GM21576 (cell line): Measurements from ENCODE around the gene CAPZB.

ENCODE experiments used
- ATAC-seq: cut with Tn5 transposase; IDR thresholded peaks from one replicate; pipeline ENCODE4 v1.9.1; 2021; ENCODE audit warnings: mild to moderate bottlenecking, moderate library complexity; ENCODE audit not compliant: unreplicated experiment

CAPZB gene

DNA sequence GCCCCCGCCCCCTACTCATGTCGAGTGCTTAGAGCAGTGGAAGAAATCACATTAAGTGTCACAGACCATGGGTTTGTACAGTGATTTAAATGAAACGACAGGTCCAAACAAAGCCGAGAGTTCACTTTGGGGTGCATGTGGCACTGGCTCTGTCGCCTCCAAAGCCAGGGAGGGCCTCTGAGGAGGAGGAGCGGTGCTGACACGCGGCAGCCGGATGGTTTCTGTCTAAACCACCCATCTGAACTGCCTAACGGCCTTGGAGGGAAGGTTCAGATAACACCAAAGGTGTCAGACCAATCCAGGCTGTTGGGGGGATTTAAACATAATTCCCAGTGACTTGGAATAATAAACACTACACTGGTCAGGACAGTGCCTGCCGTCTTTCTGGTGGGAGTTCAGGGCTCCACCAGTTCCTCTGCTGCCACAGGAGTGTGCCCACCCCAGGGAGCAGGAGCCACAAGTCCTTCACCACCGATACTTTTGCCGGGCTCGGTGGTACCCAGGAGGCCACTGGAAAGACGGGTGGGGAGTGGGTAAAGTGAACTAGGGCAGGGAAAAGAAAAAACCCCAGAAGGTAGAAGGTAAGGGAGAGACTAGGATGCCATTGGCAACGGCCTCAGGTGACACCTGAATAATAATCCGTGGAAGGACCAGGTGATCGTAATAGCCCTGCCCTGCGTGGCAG lies 95.0 kb downstream of the CAPZB start:
- ATAC-seq, result no peak

DNA sequence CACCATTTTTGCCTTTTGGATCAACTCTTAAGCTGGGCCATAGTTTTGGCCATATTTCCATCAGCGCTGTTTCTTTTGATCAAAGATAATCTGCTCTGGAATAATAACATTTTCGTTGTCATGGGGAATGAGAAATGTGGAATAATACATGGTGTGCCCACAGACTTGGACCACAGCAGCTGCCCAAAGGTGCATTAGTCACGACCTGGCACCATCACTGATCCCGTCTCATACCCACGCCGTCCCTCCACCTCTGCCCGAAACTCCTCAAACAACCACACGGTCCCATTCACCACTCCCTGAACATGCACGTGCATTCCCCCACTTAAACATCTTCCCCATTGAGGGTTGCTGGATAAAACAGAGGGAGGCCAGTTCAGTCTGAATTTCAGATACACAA lies 96.4 kb downstream of the CAPZB start:
- ATAC-seq, result no peak

DNA sequence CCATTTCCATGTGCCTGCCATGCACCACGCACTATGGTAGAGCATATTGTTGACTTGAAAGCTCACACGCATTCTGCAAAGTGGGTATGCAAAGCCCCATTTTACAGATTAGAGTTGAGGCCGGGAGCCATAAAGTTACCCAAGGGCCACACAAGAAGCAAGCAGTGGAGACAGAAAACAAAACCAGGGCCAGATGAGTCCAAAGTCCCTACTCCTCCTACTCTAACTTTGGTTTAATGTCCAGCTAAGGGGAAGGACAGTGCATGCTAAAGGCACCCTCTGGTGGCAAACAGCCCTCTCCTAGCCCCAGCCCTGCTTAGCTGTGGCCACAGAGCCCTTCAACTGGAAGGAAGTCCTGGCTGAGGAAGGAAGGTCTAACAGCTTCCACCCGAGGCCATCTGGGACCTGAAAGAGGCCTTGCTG lies 98.3 kb downstream of the CAPZB start:
- no peak for ATAC-seq

DNA sequence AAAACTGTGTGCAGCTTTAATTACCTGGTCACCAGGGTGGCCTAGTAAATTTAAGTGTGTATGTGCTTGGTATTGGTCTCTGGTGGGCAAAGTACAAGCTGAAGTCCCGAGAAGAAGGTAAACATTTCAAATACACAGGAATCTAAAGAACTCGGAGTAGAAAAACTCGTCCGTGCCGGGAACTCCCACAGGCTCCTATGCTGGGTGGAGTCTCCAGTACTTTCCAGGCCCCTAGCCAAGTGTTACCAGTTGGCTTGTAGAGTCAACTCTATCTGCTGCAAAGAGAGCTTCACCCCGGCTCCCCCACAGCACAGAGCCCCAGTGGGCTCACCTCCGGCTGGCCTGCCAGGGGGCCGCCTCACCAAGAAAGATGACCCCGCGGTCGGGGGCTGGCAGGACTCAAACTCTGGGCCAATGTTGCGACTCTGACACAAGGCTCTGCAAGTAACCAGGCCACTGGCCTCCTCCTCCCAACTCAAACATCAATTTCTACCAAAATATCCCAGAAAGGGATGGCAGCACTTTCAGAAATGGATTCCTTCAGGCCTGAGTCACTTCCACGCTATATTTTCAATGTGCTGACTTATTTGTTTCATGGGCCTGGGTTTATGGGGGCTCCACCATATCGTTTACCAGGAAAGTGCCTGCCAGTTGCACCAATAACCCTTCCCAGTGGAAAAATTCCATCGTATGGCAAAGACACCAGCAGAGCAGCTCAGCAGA lies 99.3 kb downstream of the CAPZB start:
- ATAC-seq, result no peak

DNA sequence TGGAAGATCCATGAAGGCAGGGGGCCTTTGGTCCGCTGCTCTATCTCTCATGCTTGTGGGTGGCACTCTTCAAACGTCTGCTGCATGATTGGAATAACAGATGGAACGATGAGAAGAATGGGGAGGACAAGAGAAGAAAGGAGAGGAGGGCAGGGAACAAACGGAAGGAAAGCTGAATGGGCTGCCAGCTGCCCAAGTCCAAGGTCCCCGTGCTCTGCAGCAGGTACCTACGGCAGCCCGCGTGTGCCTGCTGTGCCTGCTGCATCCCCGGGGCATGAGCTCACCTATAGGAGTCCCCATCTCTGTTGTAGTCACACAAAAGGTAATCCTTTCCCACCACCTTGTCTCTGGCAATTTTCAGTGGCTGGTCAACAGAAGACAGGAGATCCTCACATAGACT lies 100.1 kb downstream of the CAPZB start:
- ATAC-seq, result no peak

DNA sequence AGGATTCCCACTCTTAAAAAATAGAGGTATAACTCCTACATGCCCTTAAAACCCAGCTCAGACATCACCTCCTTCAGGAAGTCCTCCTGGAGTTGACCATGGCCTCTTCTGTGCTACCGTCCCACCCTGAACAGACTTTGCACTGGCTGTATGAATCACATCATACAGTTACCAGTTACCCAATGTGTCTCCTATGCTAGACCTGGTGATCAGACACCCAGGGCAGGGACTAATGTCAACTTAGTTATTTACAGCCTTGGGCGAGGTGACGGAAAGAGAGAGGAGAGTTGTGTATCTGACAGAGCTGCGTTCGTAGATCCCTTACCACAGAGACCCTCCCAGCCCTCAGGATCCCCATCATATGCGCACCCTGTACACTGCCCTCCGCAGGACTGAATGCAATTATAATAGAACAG lies 100.6 kb downstream of the CAPZB start:
- ATAC-seq, result no peak

DNA sequence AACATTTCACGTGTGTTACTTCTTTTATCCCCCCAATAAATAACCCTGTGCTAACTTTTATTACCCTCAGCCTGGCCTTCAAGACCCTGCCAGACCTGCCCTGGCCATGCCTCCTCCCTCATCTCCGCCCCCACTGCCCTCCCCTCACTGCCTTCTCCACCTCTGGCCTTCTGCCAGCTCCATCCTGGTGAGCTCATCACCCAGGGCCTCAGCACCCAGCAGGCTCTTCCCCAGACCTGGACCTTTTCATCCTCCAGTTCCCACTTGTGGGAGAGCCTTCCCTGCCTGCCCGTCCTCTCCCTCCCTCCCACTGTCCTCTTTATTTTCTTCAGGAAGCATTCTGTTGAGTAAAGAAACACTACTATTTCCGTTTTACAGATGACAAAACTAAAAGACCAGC lies 101.2 kb downstream of the CAPZB start:
- no peak for ATAC-seq

DNA sequence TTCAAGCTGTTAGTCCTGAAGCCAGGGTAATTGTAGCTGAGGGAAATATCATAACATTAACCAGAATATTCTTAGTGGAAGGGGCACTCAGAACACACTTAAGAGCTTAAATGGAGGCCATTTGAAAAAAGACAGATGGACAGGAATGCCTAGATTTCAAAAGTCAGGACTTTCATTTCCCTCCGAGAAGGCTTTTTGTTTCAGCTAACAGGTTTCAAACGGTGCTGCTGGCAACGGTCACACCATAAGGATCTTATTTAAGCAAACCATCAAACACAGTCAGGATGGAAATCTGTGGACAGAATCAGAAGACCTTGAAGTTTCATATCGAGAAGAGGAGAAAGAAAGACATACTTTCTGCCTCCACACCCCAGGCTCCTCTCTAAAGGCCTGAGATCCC lies 103.1 kb downstream of the CAPZB start:
- no peak for ATAC-seq

DNA sequence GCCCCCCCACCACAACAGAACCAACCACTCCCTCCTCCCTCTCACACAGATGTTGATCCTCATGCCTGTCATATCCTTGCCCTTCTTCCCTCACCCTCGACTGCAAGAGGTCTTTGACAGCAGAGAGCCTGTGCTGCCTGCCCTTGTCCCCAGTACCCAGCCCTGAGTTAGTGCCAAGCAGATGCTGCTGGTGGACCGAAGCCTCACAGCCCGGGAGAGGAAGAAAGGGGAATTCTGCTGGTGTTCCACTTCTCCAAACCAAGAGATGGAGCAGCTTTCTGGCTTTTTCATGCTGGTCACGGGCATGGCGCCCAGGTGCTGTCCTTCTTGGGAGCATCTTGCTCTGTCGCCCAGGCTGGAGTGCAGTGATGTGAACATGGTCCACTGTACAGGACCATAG lies 104.1 kb downstream of the CAPZB start:
- no peak for ATAC-seq

DNA sequence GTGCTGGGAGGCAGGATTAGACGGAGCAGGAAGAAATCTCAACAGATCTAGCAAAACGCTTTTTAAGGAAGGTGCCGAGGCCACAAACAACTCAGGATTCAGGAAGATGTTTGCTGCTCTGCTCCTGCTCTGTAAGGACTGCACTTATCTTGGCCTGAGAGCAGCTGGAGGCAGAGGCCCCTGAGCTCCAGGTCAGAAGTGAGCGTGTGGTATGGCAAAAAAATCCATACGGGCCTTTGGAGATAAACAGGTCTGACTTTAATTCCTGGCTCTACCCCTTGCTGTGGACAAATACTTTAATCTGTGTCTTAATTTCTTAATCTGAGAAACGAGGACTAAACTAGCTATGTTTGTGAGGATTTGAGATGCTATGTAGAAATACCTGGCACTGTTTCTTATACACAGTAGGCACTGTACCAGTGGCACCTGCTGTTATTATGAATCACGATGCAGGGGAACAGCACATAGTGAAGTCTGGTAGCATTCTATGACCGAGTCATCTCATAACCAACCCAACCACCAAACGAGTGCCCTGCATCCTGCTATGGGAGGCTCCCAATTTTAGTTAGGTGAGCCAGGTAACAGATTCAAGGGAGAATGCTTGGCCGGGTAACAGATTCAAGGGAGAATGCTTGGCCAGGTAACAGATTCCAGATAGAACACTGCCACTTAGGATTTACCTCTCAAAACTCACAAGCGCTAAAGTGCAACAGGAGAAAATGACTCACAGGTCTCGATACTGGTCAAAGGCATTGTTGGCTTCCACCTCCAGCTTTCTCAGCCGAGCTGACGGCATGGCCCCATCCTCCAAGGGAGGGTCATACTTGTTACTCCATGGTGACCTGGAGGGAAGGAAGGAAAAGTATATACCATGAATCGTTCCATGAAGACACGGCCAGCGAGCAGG lies 107.3 kb downstream of the CAPZB start:
- ATAC-seq, result no peak

DNA sequence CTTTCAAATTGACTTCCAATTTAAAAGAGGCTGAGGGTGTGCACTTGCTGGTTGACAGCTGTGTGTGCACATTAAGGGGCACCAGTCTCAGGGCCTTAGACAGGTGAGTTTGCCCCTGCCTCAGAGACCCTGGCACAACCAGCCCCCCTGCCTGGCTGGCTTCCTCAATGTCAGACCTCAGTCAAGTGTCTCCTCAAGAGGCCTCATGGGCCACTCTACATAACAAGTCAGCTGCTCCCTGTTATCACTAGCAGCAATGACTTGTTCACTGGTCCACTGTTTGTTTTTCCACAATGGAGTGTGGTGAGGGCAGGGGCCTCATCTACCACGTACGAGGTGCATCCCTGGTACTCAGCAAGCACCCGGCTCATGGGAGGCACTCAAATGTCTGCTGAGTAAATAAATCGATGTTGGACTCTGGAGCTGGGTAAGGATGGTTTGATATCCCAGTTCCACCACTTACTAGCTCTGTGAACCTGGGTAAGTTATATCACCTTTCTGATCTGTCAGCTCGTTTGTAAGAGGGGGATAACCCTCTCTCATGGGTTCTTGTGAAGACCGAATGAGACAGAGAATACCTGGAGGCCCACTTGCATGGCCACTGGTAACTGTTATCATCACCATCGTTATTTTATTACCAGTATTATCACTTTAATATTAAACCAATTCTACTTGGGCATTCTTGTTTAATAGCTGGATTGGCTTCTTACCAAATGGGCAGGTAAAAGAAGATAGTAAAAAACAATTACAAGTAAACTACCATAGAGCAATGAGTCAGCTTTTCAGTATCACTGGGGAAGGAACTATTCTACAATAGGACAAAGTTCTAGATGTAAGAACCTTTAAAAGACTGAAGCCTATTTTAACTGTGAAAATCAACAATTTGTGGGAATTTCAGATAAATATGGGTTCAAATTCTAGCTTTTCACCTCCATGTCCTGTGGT lies 108.6 kb downstream of the CAPZB start:
- no peak for ATAC-seq

DNA sequence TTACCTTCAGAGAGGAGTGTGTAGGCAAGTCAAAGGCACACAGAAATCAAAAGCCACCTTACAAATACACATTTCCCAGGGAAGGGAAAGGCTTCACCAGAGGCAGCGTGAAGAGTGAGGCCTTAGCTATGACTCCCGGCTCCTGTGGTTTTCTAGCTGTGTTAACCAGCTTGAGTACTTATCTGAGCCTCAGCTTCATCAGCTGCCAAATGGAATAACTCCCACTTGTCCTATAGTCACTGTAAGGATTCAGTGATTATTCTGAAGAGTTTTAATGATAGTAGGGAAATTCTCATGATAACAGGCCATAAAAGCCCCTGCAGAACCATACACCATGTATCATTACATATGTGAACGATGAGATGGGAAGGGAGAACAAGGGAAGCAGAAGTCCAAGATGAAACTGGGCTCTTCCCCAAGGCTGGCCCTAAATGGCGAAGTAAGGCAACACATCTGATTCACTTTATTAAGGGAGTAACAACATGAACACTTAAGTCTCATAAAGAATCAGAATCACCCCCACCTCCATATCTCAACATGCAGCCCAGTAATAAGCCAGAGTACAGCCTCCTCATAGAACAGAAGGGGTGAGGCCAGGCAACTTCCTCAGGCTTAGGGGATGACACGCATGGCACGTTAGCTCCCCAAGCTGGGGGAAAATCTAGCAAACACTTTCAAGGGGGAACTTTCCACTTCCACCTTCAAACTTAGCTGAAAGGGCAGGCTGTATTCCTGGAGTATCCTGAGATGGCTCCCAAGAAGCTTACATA lies 109.5 kb downstream of the CAPZB start:
- no peak for ATAC-seq

DNA sequence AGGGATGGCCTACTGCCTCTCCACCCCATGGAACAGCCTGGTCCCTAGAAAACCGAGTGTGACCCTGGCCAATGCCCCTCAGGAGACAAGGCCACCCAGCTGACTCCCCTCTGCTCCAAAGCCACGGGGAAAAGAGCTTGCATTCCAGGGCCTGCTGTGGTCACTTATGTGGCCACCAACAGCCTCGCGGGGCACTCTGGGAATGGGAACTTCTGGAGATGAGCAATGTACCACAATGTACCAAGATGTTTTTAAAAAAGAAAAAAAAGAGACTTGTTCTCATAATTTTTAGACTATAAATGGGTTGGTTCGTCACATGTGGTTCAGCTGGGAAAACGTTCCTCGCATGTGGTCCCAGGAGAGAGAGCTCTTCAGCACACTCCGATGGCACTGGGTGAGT lies 110.4 kb downstream of the CAPZB start:
- ATAC-seq, result no peak

DNA sequence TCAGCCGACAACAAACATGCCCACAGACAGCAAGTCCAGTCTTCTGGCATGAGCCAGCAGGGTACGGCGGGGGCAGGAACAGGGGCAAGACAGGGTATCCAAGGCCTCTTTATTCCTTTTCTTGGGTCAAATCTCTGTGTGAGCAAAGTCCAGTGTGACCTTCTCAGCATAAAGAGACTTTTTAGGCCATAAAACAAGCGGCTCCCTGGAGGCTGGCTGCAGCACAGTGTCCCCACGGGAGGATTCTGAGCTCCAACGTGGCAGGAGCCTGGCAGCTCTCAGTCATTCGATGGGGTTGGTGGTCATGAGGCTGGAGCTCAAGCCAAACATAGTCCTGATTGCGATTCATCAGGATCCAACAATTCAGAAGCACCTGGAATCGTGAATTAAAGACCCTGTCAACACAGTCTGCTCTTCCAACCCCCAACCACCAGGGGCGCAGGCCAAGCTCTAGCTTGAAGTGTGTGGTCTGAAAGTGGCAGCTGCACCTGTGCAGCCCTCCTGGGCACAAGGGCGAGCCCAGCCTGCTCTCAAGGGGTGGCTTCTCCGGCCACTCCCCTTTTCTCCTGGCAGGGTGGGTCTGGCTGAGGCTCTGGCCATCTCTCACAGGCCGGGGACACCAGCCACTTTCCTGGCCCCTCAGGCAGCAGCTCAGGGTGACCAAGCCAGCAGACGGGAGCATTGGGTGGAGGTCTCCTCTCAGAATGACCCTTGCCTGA lies 111.1 kb downstream of the CAPZB start:
- ATAC-seq, result no peak

DNA sequence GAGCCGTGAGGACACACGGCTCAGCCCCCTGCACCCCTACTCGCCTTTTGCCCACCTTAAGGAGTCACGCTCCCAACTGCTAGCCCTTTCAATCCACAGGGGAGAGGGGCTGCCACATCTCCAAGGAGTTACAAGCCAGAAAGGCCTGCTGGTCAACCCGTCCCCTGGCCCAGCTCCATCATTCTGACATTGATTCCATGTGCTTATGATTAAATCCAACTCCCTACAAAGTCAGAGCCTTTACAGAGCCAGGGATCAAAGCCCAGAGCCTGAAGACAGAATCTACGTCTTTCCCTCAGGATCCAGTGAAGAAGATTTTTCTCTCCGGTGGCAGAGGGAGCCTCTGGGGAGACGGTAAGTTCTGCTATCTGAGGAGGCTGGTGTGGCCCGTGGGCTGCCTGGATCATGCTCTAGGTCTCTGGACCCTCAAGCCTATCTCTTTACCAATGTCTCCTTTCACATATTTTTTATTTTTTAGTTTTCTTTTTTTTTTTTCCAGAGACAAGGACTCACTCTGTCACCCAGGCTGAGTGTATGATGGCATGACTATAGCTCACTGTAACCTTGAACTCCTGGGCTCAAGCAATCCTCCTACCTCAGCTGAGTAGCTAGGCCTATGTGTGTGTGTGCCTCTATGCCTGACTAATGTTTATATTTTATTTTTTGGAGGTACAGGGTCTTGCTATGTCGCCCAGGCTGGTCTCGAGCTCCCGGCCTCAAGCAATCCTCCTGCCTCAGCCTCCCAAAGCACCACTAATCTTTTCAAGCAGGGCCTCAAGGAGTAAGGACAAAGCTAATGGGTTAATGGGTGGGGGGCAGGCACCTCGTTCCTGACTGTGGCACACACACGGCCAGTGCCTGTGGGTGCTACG lies 111.9 kb downstream of the CAPZB start:
- ATAC-seq, result no peak

DNA sequence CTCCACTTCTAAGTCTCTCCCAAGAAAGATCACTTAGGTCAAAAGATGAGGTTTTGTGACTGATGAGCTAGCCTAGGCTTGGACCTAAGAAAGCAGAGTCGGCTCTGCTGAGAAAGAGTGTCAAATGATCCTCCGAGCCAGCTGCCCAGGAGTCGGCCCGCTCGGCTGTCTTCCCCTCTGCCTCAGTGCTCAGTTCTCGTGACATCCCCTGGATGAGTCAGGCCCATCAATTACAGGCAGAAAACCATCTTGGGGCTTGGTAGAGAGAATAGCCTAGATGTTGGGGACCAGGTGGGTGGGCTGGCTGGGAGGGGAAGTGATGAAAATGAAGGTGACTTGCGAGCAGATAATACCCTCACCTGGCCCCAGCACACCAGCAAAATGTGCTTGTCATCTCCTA lies 112.7 kb downstream of the CAPZB start:
- ATAC-seq, result no peak

DNA sequence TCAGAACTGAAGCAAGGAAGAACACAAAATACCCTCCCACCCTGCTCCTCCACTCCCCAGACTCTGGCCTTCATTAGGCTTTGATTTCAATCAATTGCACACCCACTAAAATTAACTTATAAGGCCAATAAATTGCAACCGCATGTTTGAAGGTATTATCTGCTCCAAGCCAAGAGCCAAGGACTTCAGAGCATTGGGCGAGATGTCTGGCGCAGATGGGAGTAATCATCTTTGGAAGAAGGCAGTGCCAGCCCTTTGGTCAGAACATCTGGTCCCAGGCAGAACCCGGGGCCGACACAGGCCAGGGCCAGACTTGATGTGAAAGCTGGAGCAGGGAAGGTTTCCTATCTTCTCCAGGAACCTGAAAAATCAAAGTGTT lies 113.2 kb downstream of the CAPZB start:
- ATAC-seq, result no peak
